Endometrial microvascular endothelial cells (primary cell): Measurements from ENCODE around the gene RASD1. TPM values are rescaled to one million over a fixed set of nuclear protein-coding genes. Genes with fewer than 3 reads are reported as not detected.
"Not testable (repeated sequence)": the region's sequence is repeated elsewhere in the genome, so short reads cannot be mapped to it uniquely, and the experiment has no call there.

ENCODE experiments used
- in situ Hi-C: cut with HindIII; loops from 2 replicates; pipeline ENCODE4 v1.10.0; 2017; ENCODE audit warnings: low sequenced_read_pairs, low pct_unique_long_range_greater_than_20kb; ENCODE audit errors: inconsistent ontology term
- total RNA-seq: library from RNA; depleted of rRNA; stranded (reverse); fragments of >200 nt; gene quantifications from one replicate; pipeline ENCODE4 v1.2.3, GENCODE V29; 2015; ENCODE audit errors: inconsistent ontology term

Gene RASD1
- total RNA-seq, 1 donor from 2014 or later, result 0.65 TPM

- in situ Hi-C loops, result no loop called here
Measured at GRCh38 chr17:17487998-17488397, 8.2 kb downstream of the RASD1 start.

DNA sequence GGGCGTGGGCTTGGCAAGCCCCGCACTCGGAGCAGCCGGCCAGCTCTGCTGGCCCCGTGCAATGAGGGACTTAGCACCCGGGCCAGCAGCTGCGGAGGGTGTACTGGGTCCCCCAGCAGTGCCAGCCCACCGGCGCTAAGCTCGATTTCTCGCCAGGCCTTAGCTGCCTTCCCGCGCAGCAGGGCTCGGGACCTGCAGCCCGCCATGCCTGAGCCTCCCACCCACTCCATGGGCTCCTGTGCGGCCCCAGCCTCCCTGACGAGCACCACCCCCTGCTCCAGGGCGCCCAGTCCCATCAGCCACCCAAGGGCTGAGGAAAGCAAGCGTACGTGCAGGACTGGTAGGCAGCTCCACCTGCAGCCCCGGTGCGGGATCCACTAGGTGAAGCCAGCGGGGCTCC is 9.8 kb downstream of the RASD1 start:
- in situ Hi-C loops, result not testable (repeated sequence)

DNA sequence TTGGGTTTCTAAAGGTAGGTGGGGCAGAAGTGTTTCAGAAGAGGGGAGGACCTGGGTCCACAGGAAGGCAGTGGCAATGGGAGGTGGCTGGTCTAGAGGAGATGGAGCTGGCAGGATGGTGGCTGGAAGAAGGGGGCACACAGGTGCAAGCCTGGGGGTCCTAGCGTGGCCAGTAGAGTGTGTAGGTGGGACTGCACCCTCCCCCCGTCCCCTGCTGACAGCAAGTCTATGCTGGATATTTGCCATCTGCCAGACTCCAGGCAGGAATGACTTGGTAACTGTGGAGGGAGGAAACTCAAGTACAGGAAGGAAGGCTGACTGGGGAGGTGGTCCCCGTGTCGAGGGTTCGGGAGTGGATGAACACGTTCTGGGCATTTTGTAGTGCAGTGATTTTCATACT is 10.8 kb downstream of the RASD1 start:
- in situ Hi-C loops, result no loop called here

DNA sequence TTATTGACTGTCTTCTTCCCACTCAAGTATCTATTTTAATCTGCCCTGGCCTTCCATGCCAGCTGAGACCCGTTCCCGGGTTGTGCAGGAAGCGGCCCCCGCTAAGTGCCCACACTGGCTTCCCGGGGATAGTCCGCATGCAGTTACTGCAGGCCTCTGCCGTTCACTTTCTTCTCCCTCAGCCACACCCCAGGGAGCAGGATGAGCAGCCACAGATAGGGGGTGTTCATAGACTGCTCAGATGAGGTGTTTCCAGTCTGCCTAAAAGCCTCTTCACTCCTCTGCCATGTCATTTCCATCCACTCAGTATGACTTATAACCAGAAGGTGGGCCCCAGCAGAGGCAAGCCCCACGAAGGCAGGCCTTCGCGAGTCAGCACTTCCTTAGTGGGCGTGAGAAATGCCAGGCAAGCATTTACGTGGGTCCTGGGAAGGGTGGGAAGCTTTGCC is 11.7 kb downstream of the RASD1 start:
- in situ Hi-C loops, result no loop called here

DNA sequence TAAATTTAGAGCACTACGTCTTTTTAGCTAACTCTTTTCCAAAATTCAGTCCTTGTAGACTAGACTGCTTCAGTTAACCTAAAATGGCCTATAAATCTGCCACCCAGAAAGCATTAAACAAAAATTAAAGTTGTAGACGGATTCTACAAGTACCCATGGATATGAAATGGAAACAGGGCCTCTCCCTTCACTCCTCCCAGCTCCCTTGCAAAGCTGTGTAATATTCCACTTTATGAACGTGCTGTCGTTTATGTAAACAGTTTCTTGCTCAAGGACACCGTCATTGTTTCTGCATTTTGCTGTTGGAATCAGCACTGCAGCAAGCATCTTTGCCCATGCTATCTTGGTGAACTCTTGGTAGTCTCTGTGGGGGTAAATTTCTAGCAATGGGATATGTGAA is 14.3 kb downstream of the RASD1 start:
- in situ Hi-C loops, result no loop called here

- in situ Hi-C loops, result no loop called here
Measured at GRCh38 chr17:17480593-17481148, 15.5 kb downstream of the RASD1 start.

DNA sequence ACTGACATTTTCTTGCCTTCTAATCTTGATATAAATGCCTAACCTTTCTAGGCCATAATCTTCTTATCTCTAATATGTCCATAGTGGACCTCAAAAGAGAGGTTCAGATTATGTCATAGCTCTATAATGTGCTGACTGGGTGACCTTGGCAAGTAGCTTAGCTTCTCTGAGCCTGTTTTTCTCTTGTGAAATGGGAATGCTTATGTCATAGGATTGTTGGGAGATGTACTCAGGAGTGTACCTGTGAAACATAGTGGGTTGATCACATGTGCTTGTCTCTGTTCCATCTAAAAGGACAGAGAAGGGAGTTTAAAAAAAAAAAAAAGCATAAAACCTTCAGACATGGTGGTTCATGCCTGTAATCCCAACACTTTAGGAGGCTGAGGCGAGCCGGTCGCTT is 17.0 kb downstream of the RASD1 start:
- in situ Hi-C loops, result no loop called here

DNA sequence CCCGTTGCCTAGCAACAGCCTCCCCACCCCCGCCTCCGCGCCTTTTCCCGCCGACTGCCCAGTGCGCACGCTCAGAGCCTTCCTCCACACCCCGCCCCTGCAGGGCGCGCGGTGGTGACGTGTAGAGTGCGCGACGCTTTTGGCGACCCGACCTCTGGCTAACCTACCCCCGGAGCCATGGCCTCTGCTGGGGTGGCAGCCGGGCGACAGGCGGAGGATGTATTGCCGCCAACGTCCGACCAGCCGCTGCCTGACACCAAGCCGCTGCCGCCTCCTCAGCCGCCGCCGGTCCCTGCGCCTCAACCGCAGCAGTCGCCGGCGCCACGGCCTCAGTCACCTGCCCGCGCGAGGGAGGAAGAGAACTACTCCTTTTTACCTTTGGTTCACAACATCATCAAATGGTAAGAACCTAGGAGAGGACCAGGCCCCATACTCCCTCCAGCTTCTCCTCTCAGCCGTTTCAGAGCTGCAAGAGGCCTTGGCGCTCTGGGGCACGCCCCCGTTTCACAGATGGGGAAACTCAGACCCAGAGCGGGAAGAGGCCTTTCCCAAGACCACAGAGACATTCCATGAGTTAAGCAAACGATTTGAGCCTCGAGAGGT is 19.2 kb downstream of the RASD1 start, which contains the start of gene MED9:
MED9 (plus strand) TSS at position 136 of the 603 bp plus-strand sequence; CDS start at position 178, 42 bp downstream.
- in situ Hi-C loops, result no loop called here

- in situ Hi-C loops, result no loop called here
Measured at GRCh38 chr17:17474341-17474740, 21.9 kb downstream of the RASD1 start.

DNA sequence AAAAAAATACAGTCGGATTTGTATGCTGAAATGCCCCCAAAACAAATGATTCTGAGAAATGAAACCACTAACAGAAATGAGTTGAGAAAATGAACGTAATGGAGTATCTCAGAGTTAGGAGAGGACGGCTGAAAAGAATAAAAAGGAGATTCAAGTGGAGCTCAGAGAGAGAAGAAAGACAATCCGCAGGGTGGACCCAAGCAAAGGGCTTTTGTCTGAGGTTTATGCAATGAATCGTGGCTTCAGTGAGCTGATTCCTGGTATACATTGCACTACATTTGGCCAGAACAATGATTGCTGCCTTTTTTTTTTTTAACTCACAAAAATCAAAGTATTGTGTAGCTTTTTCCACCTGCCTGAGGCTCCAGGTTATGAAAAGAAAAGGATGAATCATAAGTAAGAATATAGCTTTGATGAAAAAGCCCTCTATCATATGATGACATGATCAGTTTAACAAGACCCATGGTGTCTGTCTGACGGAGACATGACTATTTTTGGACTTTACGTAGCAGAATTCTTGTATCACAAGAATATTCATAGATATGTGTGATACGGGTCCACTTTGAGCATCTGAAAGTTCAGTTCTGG is 23.8 kb downstream of the RASD1 start:
- in situ Hi-C loops, result no loop called here

DNA sequence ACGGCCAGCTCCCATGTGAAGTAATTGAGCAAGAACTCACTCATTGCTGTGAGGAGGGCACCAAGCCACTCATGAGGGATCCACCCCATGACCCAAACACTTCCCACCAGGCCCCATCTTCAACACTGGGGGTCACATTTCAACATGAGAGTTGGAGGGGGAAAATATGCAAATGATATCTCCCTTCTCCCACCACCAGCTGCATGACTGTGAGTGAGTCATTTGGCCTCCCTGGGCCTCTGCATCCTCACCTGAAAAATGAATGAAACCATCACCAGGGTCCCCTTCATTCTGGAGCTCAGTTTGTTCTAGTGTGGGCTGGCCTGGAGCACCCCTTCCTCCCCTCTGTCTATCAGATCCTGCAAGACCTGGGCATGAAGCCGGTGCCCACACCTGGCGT is 26.2 kb downstream of the RASD1 start:
- in situ Hi-C loops, result no loop called here

- in situ Hi-C loops, result no loop called here
Measured at GRCh38 chr17:17469358-17469757, 26.8 kb downstream of the RASD1 start.

GRCh38 chr17:17468217-17469010 is 27.8 kb downstream of the RASD1 start:
- in situ Hi-C loops, result no loop called here

GRCh38 chr17:17467720-17468119 is 28.5 kb downstream of the RASD1 start:
- in situ Hi-C loops, result no loop called here

GRCh38 chr17:17467016-17467415 is 29.2 kb downstream of the RASD1 start:
- in situ Hi-C loops, result no loop called here

GRCh38 chr17:17466511-17466910 is 29.7 kb downstream of the RASD1 start:
- in situ Hi-C loops, result no loop called here

DNA sequence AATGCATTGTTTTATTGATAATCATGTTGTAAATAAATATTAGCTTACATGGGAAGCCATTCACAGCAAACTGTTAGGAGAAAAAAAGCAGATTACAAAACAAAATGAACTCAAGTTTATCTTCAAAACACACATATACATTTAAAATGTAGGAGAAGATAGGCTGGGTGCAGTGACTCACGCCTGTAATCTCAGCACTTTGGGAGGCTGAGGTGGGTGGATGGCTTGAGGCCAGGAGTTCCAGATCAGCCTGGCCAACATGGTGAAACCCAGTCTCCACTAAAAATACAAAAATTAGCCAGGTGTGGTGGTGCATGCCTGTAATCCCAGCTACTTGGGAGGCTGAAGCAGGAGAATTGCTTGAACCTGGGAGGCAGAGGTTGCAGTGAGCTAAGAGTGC is 30.3 kb downstream of the RASD1 start:
- in situ Hi-C loops, result not testable (repeated sequence)

- in situ Hi-C loops, result no loop called here
Measured at GRCh38 chr17:17463821-17464220, 32.4 kb downstream of the RASD1 start.

DNA sequence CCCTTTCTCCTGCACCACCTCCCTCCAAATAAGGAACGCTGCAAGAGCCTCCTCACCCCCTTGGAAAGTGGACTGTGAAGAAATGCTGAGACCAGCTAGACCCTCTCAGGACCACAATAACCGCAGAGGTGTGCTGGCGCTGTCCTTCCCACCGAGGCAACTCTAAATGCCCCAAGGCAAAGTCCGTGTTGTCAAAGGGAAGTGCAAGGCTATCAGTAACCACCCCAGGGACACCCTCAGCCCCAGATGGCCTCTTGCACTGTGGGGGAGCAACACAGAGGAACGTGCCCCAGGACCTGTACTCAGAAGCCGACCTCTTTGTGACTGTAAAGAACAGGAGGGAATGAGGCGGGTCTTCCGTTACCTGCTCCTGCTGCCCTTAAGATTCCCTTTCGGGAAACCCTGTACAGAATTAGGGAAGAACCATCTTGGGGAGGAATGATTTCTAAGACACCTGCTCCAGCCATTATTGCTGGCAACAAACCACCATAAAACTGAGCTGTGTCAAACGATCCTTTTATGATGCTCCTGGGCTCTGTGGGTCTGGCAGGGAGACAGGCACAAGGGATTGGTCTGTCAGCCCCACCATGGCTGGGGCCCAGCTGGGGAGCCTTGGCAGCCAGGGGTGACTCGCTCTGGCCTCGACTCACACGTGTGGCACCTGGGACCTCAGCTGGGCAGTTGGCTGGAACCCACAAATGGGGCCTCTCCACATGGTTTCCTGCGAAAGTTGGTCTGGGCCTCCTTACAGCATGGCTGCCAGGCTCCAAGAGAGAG is 34.0 kb downstream of the RASD1 start:
- in situ Hi-C loops, result no loop called here
